Measurements from ENCODE around the gene PNPLA2. TPM values are rescaled to one million over a fixed set of nuclear protein-coding genes. Genes with fewer than 3 reads are reported as not detected.

PNPLA2 gene
- total and polyA plus RNA-seq, 10 of the 15 experiments (the other 5 are each of a cell fraction or from before 2014, with no cell fraction given), result 0.19 to 34.0 (median 8.1) TPM

DNA sequence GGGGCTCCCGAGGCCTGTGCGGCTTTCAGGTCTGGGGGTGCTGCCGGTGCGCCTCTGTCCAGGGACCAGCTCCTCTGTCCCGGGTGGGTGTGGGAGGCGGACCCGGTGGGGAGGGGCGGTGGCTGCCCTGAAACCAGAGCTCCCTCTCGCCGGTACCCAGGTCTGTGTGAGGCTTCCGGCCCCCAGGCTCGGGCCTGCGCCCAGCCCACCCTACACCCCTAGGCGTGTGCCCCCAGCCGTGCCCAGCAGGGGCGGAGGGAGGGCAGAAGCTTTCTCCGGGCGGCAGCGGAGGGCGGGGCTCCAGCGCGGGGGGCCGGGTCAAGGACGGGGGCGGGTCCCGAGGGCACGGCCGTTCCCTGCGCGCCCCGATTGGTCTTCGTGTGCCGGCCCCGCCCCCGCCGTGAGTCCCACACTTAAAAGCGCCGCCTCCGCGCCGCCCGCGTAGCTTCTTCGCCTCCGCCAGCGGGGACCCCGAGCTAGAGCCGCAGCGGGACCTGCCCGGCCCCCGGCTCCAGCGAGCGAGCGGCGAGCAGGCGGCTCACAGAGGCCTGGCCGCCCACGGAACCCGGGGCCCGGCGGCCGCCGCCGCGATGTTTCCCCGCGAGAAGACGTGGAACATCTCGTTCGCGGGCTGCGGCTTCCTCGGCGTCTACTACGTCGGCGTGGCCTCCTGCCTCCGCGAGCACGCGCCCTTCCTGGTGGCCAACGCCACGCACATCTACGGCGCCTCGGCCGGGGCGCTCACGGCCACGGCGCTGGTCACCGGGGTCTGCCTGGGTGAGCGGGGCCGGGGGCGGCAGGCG is 616 bp downstream of the PNPLA2 start (continued):
- TF ChIP-seq MEF2A (IDR thresholded peaks at IDR 0.05; ENCODE audit: insufficient read depth, low read depth, low read length) (no peak), JUNB (IDR thresholded peaks at IDR 0.05) (no peak), SMARCA5 (IDR thresholded peaks at IDR 0.05) (peak; percentile 83), CREB1 (IDR thresholded peaks at IDR 0.05; ENCODE audit: low read depth) (no peak), POLR2A (IDR thresholded peaks at IDR 0.05; ENCODE audit: low read depth, low read length) (peak; percentile 92), CHD1 (IDR thresholded peaks at IDR 0.05; ENCODE audit: low read depth, low read length) (no peak), BACH1 (IDR thresholded peaks at IDR 0.05; ENCODE audit: borderline replicate concordance) (peak; percentile 92), MEF2B (IDR thresholded peaks at IDR 0.05; ENCODE audit: partially characterized antibody, poor library complexity, severe bottlenecking) (no peak), CEBPB (IDR thresholded peaks at IDR 0.05; ENCODE audit: borderline replicate concordance in 1 of 2, low read depth in 2 of 2, low read length in 2 of 2) (no peak), NR2C2 (IDR thresholded peaks at IDR 0.05; ENCODE audit: borderline replicate concordance, control insufficient read depth, insufficient read length, low read depth) (no peak), WRNIP1 (IDR thresholded peaks at IDR 0.05; ENCODE audit: borderline replicate concordance, low read depth, low read length) (no peak), YY1 (IDR thresholded peaks at IDR 0.05; ENCODE audit: low read depth, low read length) (0 out of 2 replicates have a peak, but pooled peaks have one; percentile 21), DPF2 (IDR thresholded peaks at IDR 0.05) (peak; percentile 86), PML (IDR thresholded peaks at IDR 0.05; ENCODE audit: low read length) (no peak; the same call in 1 of the 2 replicates), EGR1 (IDR thresholded peaks at IDR 0.05; ENCODE audit: borderline replicate concordance in 1 of 2, low read depth in 2 of 2, low read length in 2 of 2) (peak in 1 of 2 experiments; percentile 87; a peak in 2 of 3 replicates), SMC3 (IDR thresholded peaks at IDR 0.05; ENCODE audit: borderline replicate concordance, low read length) (no peak), SUPT20H (IDR thresholded peaks at IDR 0.05; ENCODE audit: borderline replicate concordance, control insufficient read depth, low read depth, low read length) (no peak)
- TF ChIP-seq, protein P1, sequence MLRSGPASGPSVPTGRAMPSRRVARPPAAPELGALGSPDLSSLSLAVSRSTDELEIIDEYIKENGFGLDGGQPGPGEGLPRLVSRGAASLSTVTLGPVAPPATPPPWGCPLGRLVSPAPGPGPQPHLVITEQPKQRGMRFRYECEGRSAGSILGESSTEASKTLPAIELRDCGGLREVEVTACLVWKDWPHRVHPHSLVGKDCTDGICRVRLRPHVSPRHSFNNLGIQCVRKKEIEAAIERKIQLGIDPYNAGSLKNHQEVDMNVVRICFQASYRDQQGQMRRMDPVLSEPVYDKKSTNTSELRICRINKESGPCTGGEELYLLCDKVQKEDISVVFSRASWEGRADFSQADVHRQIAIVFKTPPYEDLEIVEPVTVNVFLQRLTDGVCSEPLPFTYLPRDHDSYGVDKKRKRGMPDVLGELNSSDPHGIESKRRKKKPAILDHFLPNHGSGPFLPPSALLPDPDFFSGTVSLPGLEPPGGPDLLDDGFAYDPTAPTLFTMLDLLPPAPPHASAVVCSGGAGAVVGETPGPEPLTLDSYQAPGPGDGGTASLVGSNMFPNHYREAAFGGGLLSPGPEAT (IDR thresholded peaks at IDR 0.05; ENCODE audit: low read depth), result no peak
- TF ChIP-seq, protein P2, sequence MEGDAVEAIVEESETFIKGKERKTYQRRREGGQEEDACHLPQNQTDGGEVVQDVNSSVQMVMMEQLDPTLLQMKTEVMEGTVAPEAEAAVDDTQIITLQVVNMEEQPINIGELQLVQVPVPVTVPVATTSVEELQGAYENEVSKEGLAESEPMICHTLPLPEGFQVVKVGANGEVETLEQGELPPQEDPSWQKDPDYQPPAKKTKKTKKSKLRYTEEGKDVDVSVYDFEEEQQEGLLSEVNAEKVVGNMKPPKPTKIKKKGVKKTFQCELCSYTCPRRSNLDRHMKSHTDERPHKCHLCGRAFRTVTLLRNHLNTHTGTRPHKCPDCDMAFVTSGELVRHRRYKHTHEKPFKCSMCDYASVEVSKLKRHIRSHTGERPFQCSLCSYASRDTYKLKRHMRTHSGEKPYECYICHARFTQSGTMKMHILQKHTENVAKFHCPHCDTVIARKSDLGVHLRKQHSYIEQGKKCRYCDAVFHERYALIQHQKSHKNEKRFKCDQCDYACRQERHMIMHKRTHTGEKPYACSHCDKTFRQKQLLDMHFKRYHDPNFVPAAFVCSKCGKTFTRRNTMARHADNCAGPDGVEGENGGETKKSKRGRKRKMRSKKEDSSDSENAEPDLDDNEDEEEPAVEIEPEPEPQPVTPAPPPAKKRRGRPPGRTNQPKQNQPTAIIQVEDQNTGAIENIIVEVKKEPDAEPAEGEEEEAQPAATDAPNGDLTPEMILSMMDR (IDR thresholded peaks at IDR 0.05 in 2 of 3, conservative IDR thresholded peaks at IDR 0.05 in 1 of 3; ENCODE audit: control insufficient read depth in 2 of 3, extremely low read depth in 1 of 3, insufficient read depth in 1 of 3, low read depth in 3 of 3, low read length in 3 of 3), result peak in 1 of 3 experiments; percentile 26; a peak in 1 of 6 replicates
- TF ChIP-seq, protein P3, sequence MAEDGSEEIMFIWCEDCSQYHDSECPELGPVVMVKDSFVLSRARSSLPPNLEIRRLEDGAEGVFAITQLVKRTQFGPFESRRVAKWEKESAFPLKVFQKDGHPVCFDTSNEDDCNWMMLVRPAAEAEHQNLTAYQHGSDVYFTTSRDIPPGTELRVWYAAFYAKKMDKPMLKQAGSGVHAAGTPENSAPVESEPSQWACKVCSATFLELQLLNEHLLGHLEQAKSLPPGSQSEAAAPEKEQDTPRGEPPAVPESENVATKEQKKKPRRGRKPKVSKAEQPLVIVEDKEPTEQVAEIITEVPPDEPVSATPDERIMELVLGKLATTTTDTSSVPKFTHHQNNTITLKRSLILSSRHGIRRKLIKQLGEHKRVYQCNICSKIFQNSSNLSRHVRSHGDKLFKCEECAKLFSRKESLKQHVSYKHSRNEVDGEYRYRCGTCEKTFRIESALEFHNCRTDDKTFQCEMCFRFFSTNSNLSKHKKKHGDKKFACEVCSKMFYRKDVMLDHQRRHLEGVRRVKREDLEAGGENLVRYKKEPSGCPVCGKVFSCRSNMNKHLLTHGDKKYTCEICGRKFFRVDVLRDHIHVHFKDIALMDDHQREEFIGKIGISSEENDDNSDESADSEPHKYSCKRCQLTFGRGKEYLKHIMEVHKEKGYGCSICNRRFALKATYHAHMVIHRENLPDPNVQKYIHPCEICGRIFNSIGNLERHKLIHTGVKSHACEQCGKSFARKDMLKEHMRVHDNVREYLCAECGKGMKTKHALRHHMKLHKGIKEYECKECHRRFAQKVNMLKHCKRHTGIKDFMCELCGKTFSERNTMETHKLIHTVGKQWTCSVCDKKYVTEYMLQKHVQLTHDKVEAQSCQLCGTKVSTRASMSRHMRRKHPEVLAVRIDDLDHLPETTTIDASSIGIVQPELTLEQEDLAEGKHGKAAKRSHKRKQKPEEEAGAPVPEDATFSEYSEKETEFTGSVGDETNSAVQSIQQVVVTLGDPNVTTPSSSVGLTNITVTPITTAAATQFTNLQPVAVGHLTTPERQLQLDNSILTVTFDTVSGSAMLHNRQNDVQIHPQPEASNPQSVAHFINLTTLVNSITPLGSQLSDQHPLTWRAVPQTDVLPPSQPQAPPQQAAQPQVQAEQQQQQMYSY (CRISPR knock-in tag; IDR thresholded peaks at IDR 0.05), result no peak
- TF ChIP-seq, protein P4, sequence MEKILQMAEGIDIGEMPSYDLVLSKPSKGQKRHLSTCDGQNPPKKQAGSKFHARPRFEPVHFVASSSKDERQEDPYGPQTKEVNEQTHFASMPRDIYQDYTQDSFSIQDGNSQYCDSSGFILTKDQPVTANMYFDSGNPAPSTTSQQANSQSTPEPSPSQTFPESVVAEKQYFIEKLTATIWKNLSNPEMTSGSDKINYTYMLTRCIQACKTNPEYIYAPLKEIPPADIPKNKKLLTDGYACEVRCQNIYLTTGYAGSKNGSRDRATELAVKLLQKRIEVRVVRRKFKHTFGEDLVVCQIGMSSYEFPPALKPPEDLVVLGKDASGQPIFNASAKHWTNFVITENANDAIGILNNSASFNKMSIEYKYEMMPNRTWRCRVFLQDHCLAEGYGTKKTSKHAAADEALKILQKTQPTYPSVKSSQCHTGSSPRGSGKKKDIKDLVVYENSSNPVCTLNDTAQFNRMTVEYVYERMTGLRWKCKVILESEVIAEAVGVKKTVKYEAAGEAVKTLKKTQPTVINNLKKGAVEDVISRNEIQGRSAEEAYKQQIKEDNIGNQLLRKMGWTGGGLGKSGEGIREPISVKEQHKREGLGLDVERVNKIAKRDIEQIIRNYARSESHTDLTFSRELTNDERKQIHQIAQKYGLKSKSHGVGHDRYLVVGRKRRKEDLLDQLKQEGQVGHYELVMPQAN (conservative IDR thresholded peaks at IDR 0.05), result peak; percentile 87

Measured in GM12878 (cell line).